HEK293T (cell line): ENCODE measurements around the gene PPP1R26.
"Not testable (repeated sequence)": the region's sequence is repeated elsewhere in the genome, so short reads cannot be mapped to it uniquely, and the experiment has no call there.

Experiments used
- CTCF ChIA-PET: fragments of 350-600 bp; formaldehyde crosslinking; extraction: SDS; loops from one replicate; lab custom pipeline; 2021; ENCODE audit warnings: antibody characterized with exemption, inconsistent platforms; lab: Yijun Ruan, JAX
- POLR2A ChIA-PET: fragments of 350-600 bp; formaldehyde crosslinking; extraction: SDS; loops from one replicate; lab custom pipeline; 2020; ENCODE audit warnings: antibody characterized with exemption, inconsistent platforms; lab: Yijun Ruan, JAX
- DNase-seq: peaks from one replicate; pipeline ENCODE4 v3.0.0; 2012; ENCODE audit warnings: mixed read lengths; ENCODE audit errors: extremely low spot score
- ARNT ChIP-seq: fragments of 450-650 bp; IDR thresholded peaks from 2 replicates; pipeline ENCODE4 v1.6.1; 2017; ENCODE audit warnings: mild to moderate bottlenecking
- BHLHE40 ChIP-seq: fragments of 450-650 bp; IDR thresholded peaks from 2 replicates; pipeline ENCODE4 v1.6.1; 2016; ENCODE audit warnings: mild to moderate bottlenecking, moderate library complexity, borderline replicate concordance
- CTBP1 ChIP-seq: fragments of 450-650 bp; IDR thresholded peaks from 2 replicates; pipeline ENCODE4 v1.6.1; 2016; ENCODE audit warnings: borderline replicate concordance
- ELF4 ChIP-seq: fragments of 450-650 bp; IDR thresholded peaks from 2 replicates; pipeline ENCODE4 v1.6.1; 2017; ENCODE audit warnings: antibody characterized with exemption
- FOXA1 ChIP-seq: fragments of 450-650 bp; IDR thresholded peaks from 2 replicates; pipeline ENCODE4 v1.6.1; 2016; ENCODE audit warnings: mild to moderate bottlenecking
- FOXK2 ChIP-seq: fragments of 450-650 bp; IDR thresholded peaks from 2 replicates; pipeline ENCODE4 v1.6.1; 2016; ENCODE audit warnings: mild to moderate bottlenecking
- FOXM1 ChIP-seq: fragments of 450-650 bp; IDR thresholded peaks from 2 replicates; pipeline ENCODE4 v1.6.1; 2017; ENCODE audit warnings: mild to moderate bottlenecking, borderline replicate concordance
- HDGF ChIP-seq: fragments of 450-650 bp; IDR thresholded peaks from 2 replicates; pipeline ENCODE4 v1.6.1; 2017; ENCODE audit warnings: antibody characterized with exemption, borderline replicate concordance
- L3MBTL2 ChIP-seq: fragments of 450-650 bp; conservative IDR thresholded peaks from 2 replicates; pipeline ENCODE4 v1.6.1; 2016; ENCODE audit warnings: mild to moderate bottlenecking
- LEF1 ChIP-seq: fragments of 450-650 bp; IDR thresholded peaks from 2 replicates; pipeline ENCODE4 v1.6.1; 2017; ENCODE audit warnings: mild to moderate bottlenecking, borderline replicate concordance
- NFRKB ChIP-seq: fragments of 450-650 bp; IDR thresholded peaks from 2 replicates; pipeline ENCODE4 v1.6.1; 2016; ENCODE audit warnings: mild to moderate bottlenecking, moderate library complexity
- SP1 ChIP-seq: fragments of 450-650 bp; IDR thresholded peaks from 2 replicates; pipeline ENCODE4 v1.6.1; 2017
- SUZ12 ChIP-seq: fragments of 450-650 bp; IDR thresholded peaks from 2 replicates; pipeline ENCODE4 v1.6.1; 2016; ENCODE audit warnings: mild to moderate bottlenecking
- TARDBP ChIP-seq: fragments of 450-650 bp; IDR thresholded peaks from 2 replicates; pipeline ENCODE4 v1.6.1; 2016
- ZNF384 ChIP-seq: fragments of 450-650 bp; IDR thresholded peaks from 2 replicates; pipeline ENCODE4 v1.6.1; 2016
- TF ChIP-seq, protein P1 (sequence below): fragments of 450-650 bp; IDR thresholded peaks from 2 replicates; pipeline ENCODE4 v1.6.1; 2016

The PPP1R26 gene, protein sequence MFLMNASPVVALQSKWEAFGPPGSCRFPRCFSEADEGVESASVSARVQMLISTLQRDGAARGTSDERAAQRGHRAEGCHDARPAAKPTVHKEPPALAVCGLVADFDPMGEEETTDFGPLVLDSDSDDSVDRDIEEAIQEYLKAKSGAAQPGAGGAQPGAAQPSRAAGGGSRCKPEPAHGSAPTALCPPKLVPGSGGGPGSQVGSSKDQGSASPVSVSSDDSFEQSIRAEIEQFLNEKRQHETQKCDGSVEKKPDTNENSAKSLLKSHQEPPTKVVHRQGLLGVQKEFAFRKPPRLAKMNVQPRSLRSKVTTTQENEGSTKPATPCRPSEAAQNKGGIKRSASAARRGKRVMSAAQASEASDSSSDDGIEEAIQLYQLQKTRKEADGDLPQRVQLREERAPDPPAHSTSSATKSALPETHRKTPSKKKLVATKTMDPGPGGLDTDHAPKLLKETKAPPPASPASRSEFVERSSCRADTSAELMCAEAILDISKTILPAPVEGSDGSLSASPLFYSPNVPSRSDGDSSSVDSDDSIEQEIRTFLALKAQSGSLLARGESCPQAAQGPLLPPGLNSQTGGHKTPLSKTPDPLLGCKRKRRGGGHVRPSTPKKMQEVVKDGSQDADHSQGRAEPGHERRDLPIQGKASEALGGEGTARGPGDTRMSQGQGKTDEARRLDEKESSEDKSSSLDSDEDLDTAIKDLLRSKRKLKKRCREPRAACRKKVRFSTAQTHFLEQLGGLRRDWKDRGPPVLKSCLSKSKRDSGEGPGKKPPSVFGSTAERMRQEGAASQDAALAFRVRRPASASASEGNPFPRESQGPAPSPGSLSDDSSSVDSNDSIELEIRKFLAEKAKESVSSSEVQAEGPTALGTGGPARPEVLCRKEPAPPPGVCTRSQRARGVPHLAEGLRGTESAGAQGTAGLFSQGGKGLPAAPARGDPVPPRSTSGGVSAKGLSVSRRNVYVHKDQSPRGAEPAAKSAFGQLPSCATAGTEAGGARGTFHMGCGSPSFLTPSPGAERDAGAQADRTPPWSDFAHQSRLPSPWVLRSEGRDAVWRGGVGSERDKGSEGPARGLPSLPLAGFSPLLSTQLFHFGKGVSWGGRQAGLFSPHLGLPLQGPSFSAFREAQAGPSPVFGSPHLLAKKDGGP (N-terminal part only)

DNA sequence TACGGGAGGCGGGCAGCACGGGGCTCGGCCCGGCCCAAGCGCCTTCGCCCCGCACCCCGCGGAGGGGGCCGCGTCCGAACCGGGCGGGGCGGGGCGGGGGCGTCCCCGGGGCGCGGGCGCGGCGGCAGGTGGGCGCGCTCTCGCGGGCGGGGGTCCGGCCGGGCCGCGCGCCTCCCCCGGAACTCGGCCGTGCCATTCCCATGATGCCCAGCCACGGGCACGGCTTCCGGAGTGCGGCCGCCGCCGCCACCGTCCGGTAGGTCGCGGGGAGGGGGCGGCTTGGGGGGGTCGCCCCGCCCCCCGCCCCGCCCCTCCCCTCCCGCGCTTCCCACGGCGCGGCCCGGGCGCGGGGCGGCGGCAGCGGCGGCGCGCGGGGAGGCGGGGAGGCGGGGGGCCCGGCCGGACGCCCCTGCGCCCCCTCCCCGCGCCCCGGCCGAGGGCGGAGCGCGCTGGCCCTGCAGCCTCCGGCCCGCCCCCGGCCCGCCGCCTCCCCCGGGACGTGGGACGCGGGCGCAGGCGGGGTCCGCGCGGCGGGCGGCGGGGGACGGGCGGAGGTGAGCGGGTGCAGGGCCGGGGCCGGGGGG, at the start of gene PPP1R26:
PPP1R26 (plus strand) TSS at position 314 of the 584 bp plus-strand sequence. CDS start 4,729 bp downstream, outside the sequence.
- POLR2A ChIA-PET: interaction anchor here (0.9 to 1.5 kb wide), 3 partner anchors 14 to 20 kb away, joined by 3 read pairs; no protein-coding TSS in a partner anchor
- CTCF ChIA-PET: interaction anchor here (1.1 kb wide), 1 partner anchor 13 kb away, joined by 4 read pairs; no protein-coding TSS in a partner anchor
- peak; percentile 29 for DNase-seq

DNA sequence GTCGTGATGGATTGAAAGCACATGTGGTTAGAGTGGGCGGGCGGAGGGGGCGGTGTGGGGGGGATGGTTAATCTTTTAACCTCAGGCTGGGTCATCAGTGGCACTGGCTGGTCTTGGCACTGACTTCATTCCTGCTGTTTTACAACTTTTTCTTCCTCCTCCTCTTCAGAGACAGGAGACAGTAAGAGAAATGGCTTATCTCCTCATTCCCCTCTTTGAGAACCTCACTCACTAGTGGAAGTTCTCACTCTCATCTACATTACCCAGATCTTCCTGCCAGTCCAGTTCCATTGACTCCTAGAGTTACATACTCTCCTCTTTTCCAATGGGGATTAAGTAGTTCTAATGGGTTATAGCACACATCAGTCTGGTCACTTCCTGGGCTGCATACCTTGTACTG, 42.3 kb upstream of the PPP1R26 start:
- CTCF ChIA-PET: no interaction called here

More for the DNA sequence above, at the start of gene PPP1R26:
- TF ChIP-seq FOXM1 (no peak), TARDBP (no peak), FOXA1 (no peak), HDGF (no peak), FOXK2 (no peak), ZNF384 (no peak), BHLHE40 (no peak), ARNT (no peak), CTBP1 (no peak), L3MBTL2 (no peak)

DNA sequence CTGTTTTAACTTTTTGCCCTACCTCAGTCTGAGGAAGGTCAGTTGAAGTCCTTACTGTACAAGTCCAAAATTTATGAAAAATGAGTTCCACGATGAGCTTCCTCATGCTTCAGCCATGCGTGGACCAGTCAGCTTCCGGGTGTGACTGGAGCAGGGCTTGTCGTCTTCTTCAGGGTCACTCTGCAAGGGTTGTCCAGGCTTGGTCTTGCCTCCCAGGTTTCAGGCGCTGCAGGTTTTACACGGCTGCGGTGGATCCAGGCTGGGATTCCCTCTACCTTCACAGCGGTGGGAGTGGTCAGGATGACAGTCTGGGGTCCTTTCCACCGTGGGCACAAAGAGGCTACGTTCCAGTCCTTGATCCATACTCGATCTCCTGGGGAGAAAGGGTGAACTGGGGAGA, 41.9 kb upstream of the PPP1R26 start:
- POLR2A ChIA-PET, CTCF ChIA-PET, DNase-seq: not testable (repeated sequence)

More for the DNA sequence above, 42.3 kb upstream of the PPP1R26 start:
- DNase-seq: no peak
- TF ChIP-seq CTBP1 (no peak), NFRKB (no peak), FOXK2 (no peak), L3MBTL2 (no peak), FOXM1 (no peak), FOXA1 (no peak), SUZ12 (no peak), TARDBP (no peak), HDGF (no peak), ARNT (no peak), SP1 (no peak), LEF1 (no peak), ELF4 (no peak)
- POLR2A ChIA-PET: no interaction called here

DNA sequence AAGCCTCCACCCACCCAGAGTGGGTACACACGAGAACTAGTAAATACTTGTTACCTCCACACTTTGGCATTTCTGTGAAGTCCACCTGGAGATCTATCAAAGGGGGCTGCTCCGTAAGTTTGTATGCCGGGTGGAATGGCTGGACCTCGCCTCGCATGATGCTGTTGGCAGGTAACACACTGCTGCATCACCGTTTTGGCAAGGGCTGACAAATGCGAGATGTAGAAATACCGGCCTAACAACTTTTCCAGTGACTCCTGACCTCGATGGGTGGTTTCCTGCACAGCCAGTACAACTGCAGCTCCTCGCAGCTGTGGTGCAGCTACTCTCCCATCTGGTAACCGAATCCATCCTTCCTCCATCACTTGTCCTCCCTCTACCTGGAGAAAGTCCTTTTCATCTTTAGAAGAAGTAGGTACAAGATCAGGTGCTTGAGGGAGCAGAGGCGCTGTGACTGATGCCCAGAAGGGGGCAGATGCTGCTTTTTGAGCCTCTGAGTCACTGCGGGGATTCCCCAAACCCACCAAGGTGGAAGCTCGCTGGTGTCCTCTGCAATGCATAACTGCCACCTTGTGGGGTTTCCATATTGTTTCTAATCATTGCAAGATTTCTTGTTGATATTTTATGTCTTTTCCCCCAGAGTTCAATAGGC, 40.9 kb upstream of the PPP1R26 start:
- DNase-seq, CTCF ChIA-PET, POLR2A ChIA-PET: not testable (repeated sequence)

DNA sequence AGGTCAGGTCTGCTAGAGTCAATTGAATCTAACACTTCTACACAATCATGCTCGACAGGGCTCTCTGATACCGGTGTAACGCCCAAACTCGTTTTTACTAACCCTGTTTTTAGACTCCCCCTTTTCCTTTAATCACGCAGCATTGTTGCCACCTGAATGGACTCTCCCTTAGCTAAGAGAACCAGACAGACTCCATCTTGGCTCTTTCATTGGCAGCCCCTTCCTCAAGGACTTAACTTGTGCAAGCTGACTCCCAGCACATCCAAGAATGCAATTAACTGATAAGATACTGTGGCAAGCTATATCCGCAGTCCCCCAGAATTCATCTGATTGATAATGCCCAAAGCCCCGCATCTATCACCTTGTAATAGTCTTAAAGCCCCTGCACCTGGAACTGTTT, 40.1 kb upstream of the PPP1R26 start:
- CTCF ChIA-PET, POLR2A ChIA-PET, DNase-seq: not testable (repeated sequence)

DNA sequence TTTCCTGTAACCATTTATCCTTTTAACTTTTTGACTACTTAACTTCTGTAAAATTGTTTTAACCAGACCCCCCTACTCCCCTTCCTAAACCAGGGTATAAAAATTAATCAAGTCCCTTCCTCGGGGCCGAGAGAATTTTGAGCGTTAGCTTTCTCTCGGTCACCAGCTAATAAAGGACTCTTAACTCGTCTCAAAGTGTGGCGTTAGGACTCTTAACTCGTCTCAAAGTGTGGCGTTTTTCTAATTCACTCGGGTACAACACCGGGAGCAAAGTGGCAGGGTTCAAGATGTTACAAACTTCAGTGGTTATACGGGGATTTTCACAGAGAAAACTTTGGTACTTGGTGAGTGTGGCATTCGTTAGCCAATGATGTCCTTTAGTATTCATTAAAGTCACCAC, 39.7 kb upstream of the PPP1R26 start:
- ChIA-PET POLR2A (no interaction called here), CTCF (no interaction called here)
- TF ChIP-seq ARNT (no peak), LEF1 (no peak), SP1 (no peak), CTBP1 (no peak), ZNF384 (no peak)
- TF ChIP-seq, protein P1, sequence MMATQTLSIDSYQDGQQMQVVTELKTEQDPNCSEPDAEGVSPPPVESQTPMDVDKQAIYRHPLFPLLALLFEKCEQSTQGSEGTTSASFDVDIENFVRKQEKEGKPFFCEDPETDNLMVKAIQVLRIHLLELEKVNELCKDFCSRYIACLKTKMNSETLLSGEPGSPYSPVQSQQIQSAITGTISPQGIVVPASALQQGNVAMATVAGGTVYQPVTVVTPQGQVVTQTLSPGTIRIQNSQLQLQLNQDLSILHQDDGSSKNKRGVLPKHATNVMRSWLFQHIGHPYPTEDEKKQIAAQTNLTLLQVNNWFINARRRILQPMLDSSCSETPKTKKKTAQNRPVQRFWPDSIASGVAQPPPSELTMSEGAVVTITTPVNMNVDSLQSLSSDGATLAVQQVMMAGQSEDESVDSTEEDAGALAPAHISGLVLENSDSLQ: no peak
- DNase-seq: no peak

DNA sequence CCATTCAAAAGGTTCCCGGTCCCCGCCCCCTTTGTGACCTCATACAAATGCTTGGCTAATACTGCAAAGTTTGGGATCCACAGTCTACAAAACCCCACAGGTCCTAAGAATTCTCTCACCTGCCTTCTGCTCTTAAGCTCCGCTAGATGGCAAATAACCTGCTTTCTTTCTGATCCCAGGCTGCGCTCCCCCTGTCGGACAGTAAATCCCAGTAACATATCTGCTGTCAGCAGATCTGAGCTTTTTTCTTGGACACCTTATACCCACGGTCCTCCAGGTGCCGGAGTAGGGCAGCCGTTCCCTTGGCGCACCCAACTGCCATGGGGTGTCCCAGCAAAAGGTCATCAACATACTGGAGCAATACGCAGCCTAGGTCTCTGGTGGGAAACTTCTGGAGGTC, 39.0 kb upstream of the PPP1R26 start:
- no peak for DNase-seq
- no peak for TF ChIP-seq NFRKB
- no peak for TF ChIP-seq ARNT
- no peak for TF ChIP-seq ZNF384
- TF ChIP-seq BHLHE40: no peak
- no peak for TF ChIP-seq SP1
- no peak for TF ChIP-seq L3MBTL2
- TF ChIP-seq FOXM1: no peak
- TF ChIP-seq FOXK2: no peak
- ChIA-PET CTCF (no interaction called here), POLR2A (no interaction called here)

DNA sequence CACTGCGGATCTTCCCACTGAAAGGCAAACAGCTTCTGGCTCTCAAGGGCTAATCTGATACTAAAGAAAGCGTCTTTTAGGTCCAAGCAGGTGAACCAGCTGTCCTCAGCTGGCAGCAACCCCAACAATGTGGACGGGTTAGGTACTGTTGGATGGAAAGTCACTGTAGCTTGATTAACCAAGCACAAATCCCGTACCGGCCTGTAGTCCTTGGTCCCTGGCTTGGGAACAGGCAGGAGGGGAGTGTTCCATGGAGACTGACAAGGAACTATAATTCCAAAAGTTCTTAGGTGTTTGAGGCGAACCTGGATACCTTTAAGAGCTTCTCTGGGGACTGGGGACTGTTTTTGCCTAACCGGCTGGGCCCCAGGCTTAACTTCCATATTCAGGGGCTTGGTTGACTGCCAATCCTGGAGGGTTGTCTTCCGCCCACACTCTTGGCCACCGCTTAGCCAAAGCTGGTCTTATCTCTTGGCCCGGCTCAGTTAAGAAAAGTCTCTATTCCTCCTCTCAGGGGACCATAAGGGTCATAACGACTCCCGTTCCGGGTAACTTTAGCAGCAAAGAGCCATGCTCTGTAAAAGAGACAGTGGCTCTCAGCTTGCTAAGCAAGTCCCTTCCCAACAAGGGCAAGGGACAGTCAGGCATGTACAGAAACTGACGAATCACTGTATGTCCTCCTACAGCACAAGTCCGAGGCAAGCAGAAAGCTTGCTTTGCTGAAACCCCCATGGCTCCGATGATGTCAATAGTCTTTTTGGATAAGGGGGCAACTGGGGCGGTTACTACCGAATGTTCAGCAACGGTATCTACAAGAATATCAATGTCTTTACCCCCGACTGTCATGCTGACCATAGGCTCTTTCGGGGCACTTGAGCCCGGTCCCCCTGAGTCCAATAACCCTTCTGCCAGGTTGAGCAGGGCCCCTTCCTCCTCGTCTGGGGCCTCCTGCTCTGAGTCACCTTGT, 38.2 kb upstream of the PPP1R26 start:
- CTCF ChIA-PET, POLR2A ChIA-PET: not testable (repeated sequence)

More for the DNA sequence above, 38.2 kb upstream of the PPP1R26 start:
- not testable (repeated sequence) for DNase-seq
